Osteoblast (primary cell): ENCODE measurements around the gene STAG3. TPM values are rescaled to one million over a fixed set of nuclear protein-coding genes. Genes with fewer than 3 reads are reported as not detected.
A peak's percentile ranks its signal among the peaks of the same experiment; 100 is the strongest.

ENCODE experiments used
- DNase-seq: peaks from one replicate; pipeline ENCODE4 v3.0.0; 2011; ENCODE audit warnings: low spot score, mixed read lengths; ENCODE audit not compliant: insufficient read length; ENCODE audit errors: missing footprints
- H2AFZ ChIP-seq: 2 replicates; pipeline ENCODE4 v1.6.0; 2011; ENCODE audit warnings: mild to moderate bottlenecking, low read length
- H3K27ac ChIP-seq: 2 replicates; pipeline ENCODE4 v1.5.1; 2011; ENCODE audit warnings: mild to moderate bottlenecking, low read depth, low read length, moderate library complexity
- H3K27me3 ChIP-seq: 2 replicates; pipeline ENCODE4 v1.6.0; 2012; ENCODE audit warnings: mild to moderate bottlenecking, control low read depth, inconsistent platforms, low read length, moderate library complexity; ENCODE audit not compliant: insufficient read depth
- H3K36me3 ChIP-seq: 2 replicates; pipeline ENCODE4 v1.5.1; 2011; ENCODE audit warnings: mild to moderate bottlenecking, low read length, control low read depth, moderate library complexity; ENCODE audit not compliant: insufficient read depth
- H3K4me1 ChIP-seq: 2 replicates; pipeline ENCODE4 v1.5.1; 2011; ENCODE audit warnings: mild to moderate bottlenecking, low read length, control low read depth, moderate library complexity; ENCODE audit not compliant: insufficient read depth
- H3K4me2 ChIP-seq: 2 replicates; pipeline ENCODE4 v1.6.0; 2011; ENCODE audit warnings: mild to moderate bottlenecking, low read length; ENCODE audit not compliant: insufficient read depth
- H3K4me3 ChIP-seq: fragments of 200-600 bp; sonication (generic); 3 replicates; pipeline ENCODE4 v1.5.1; 2012; ENCODE audit warnings: mild to moderate bottlenecking, low read length, inconsistent platforms; ENCODE audit not compliant: insufficient read depth
- H3K79me2 ChIP-seq: 2 replicates; pipeline ENCODE4 v1.6.0; 2012; ENCODE audit warnings: mild to moderate bottlenecking, low read length, control low read depth, inconsistent platforms; ENCODE audit not compliant: insufficient read depth
- H3K9me3 ChIP-seq: 2 replicates; pipeline ENCODE4 v1.5.1; 2011; ENCODE audit warnings: low read depth, low read length, control low read depth
- H4K20me1 ChIP-seq: 2 replicates; pipeline ENCODE4 v1.6.0; 2012; ENCODE audit warnings: mild to moderate bottlenecking, low read length, control low read depth; ENCODE audit not compliant: insufficient read depth
- CTCF ChIP-seq: IDR thresholded peaks from 2 replicates; pipeline ENCODE4 v1.5.1; 2011; ENCODE audit warnings: mild to moderate bottlenecking, low read depth, low read length, moderate library complexity; ENCODE audit errors: extremely low read depth
- total RNA-seq: library from RNA; depleted of rRNA; stranded (reverse); fragments of >200 nt; gene quantifications from 2 replicates; pipeline ENCODE4 v1.2.3, GENCODE V29; 2012

STAG3 gene
- total RNA-seq, 1 donor: 1.4 TPM

GRCh38 chr7:100166970-100167911 lies 10.5 kb upstream of the STAG3 start:
- Histone ChIP-seq H3K79me2 (no peaks in the 10 kb centered on the region), H3K4me1 (peaks cover 9% of the 10 kb centered on the region), H2AFZ (no peak overlapping the region), H3K27me3 (peaks cover 30% of the 10 kb centered on the region), H3K4me2 (peak overlapping the region; percentile 90), H4K20me1 (no peaks in the 10 kb centered on the region), H3K27ac (no peak overlapping the region), H3K36me3 (no peaks in the 10 kb centered on the region), H3K9me3 (no peaks in the 10 kb centered on the region), H3K4me3 (peak overlapping the region; percentile 71)
- DNase-seq: peak; percentile 81
- no peak for TF ChIP-seq CTCF

GRCh38 chr7:100167912-100168323 lies 9.8 kb upstream of the STAG3 start:
- peak overlapping the region; percentile 71 for H3K4me3 ChIP-seq
- no peak overlapping the region for H3K27ac ChIP-seq
- no peak for TF ChIP-seq CTCF

DNA sequence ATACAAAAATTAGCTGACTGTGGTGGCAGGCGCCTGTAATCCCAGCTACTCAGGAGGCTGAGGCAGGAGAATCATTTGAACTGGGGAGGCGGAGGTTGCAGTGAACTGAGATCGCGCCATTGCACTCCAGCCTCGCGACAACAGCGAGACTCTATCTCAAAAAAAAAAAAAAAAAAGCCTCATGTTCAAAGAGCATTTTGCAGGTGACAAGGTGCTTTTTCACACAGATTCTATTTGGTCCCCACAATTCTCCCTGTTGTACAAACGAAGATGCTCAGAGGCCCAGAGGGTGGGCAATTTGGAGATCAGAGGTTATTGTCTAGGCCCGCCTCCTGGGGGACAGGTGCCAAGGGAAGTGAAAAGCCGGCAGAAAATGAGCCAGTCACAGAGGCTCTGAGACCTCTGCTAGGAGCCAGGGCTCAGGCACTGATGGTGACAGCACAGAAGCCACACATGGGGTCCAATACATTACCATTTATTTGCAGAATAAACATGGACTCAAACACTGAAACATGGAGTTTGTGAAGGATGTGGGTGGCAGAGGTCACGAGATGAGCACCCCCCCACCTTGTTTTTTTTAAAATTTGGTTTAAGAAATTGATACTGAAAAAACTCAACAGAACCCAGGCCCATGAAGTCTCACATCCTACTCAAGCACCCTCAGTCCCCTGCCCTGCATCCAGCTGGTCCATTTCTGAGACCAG lies 8.4 kb upstream of the STAG3 start:
- no peak for TF ChIP-seq CTCF
- DNase-seq: peak; percentile 80
- H3K27ac ChIP-seq: no peak overlapping the region
- peaks cover 30% of the 10 kb centered on the region for H3K27me3 ChIP-seq
- no peaks in the 10 kb centered on the region for H4K20me1 ChIP-seq
- H3K36me3 ChIP-seq: no peaks in the 10 kb centered on the region
- H3K9me3 ChIP-seq: no peaks in the 10 kb centered on the region
- H2AFZ ChIP-seq: no peak overlapping the region
- H3K4me3 ChIP-seq: no peak overlapping the region
- H3K4me1 ChIP-seq: peaks cover 9% of the 10 kb centered on the region
- H3K79me2 ChIP-seq: no peaks in the 10 kb centered on the region
- H3K4me2 ChIP-seq: peak overlapping the region; percentile 90

More at GRCh38 chr7:100167912-100168323, 9.8 kb upstream of the STAG3 start:
- Histone ChIP-seq H3K27me3 (peaks cover 30% of the 10 kb centered on the region), H3K9me3 (no peaks in the 10 kb centered on the region), H2AFZ (peak overlapping the region; percentile 72), H3K4me1 (peaks cover 9% of the 10 kb centered on the region), H3K36me3 (no peaks in the 10 kb centered on the region), H4K20me1 (no peaks in the 10 kb centered on the region), H3K4me2 (peak overlapping the region; percentile 90), H3K79me2 (no peaks in the 10 kb centered on the region)
- no peak for DNase-seq
